Stomach (tissue), 4 donors: Measurements from ENCODE around the gene KRTAP13-3.

Source experiments
- CTCF ChIP-seq, 7 experiments: fragments of 450-650 bp in 4 of 7; fragments of 200-600 bp in 3 of 7; sonication (generic) in 3 of 7; IDR thresholded peaks; one replicate each; pipeline ENCODE4 v1.5.1; 2016 to 2019; ENCODE audit warnings: antibody characterized with exemption in 7 of 7, control low read depth in 2 of 7, mild to moderate bottlenecking in 1 of 7
- EP300 ChIP-seq: sonication (generic); formaldehyde crosslinking; IDR thresholded peaks from one replicate; pipeline ENCODE4 v1.6.1; 2017; ENCODE audit warnings: antibody characterized with exemption
- POLR2A ChIP-seq, 4 donors: fragments of 450-650 bp; IDR thresholded peaks; one replicate each; pipeline ENCODE4 v1.6.1; 2016; ENCODE audit warnings: antibody characterized with exemption in 4 of 4, control low read depth in 2 of 4, mild to moderate bottlenecking in 1 of 4, moderate library complexity in 1 of 4
- POLR2AphosphoS5 ChIP-seq, 3 donors: sonication (generic); formaldehyde crosslinking; IDR thresholded peaks; one replicate each; pipeline ENCODE4 v1.6.1; 2016; ENCODE audit warnings: antibody characterized with exemption in 3 of 3

GRCh38 chr21:30408782-30409494 lies 16.8 kb downstream of the KRTAP13-3 start:
- peak in 3 of 7 experiments; percentile 12 to 44 (median 14) for TF ChIP-seq CTCF (IDR thresholded peaks at IDR 0.05)
- no peak for TF ChIP-seq POLR2AphosphoS5 (IDR thresholded peaks at IDR 0.05)
- TF ChIP-seq EP300, result no peak
- no peak for TF ChIP-seq POLR2A (IDR thresholded peaks at IDR 0.05)
